Lung (tissue), 12 donors: Measurements from ENCODE around the gene YBX2. TPM values are rescaled to one million over a fixed set of nuclear protein-coding genes. Genes with fewer than 3 reads are reported as not detected.
"Not testable (repeated sequence)": the region's sequence is repeated elsewhere in the genome, so short reads cannot be mapped to it uniquely, and the experiment has no call there.

Experiments
- ATAC-seq: fragments of 200-7000 bp; cut with Tn5 transposase; one replicate; pipeline ENCODE4 v1.9.1; 2020; ENCODE audit warnings: moderate number of reproducible peaks; ENCODE audit not compliant: insufficient read depth, low FRiP score
- DNase-seq, 3 donors: peaks; one replicate each; pipeline ENCODE4 v3.0.0-alpha.2; 2013 to 2017
- H3K27ac ChIP-seq, 2 donors: one replicate each; pipeline ENCODE4 v1.5.1; 2013; ENCODE audit warnings: mild to moderate bottlenecking in 2 of 2, moderate library complexity in 2 of 2, control low read depth in 1 of 2, inconsistent platforms in 1 of 2, low read depth in 1 of 2, low read length in 1 of 2
- H3K27me3 ChIP-seq, 3 donors: one replicate each; pipeline ENCODE4 v1.5.1; 2013; ENCODE audit warnings: low read length in 2 of 3; ENCODE audit not compliant: control insufficient read depth in 3 of 3, insufficient read depth in 3 of 3
- H3K36me3 ChIP-seq, 4 donors: one replicate each; pipeline ENCODE4 v1.5.1; 2013; ENCODE audit warnings: low read length in 4 of 4, mild to moderate bottlenecking in 1 of 4, moderate library complexity in 1 of 4; ENCODE audit not compliant: control insufficient read depth in 4 of 4, insufficient read depth in 4 of 4
- H3K4me1 ChIP-seq, 5 donors: one replicate each; pipeline ENCODE4 v1.5.1; 2013; ENCODE audit warnings: low read length in 5 of 5, mild to moderate bottlenecking in 2 of 5, moderate library complexity in 1 of 5; ENCODE audit not compliant: control insufficient read depth in 5 of 5, insufficient read depth in 5 of 5
- H3K4me3 ChIP-seq: one replicate; pipeline ENCODE4 v1.5.1; 2013; ENCODE audit warnings: mild to moderate bottlenecking, control low read depth, moderate library complexity
- H3K9ac ChIP-seq, 2 donors: one replicate each; pipeline ENCODE4 v1.5.1; 2013; ENCODE audit warnings: low read length in 2 of 2, control low read depth in 1 of 2; ENCODE audit not compliant: insufficient read depth in 1 of 2
- H3K9me3 ChIP-seq, 4 donors: one replicate each; pipeline ENCODE4 v1.5.1; 2013; ENCODE audit warnings: low read length in 3 of 4, mild to moderate bottlenecking in 1 of 4, moderate library complexity in 1 of 4; ENCODE audit not compliant: control insufficient read depth in 4 of 4, insufficient read depth in 3 of 4
- WGBS, 2 donors: extraction: QIAGEN DNeasy Blood & Tissue Kit; methylation state at CpG; one replicate each; pipeline ENCODE4 v1.1.7; 2013; 5-methylcytosine and 5-hydroxymethylcytosine counted together
- polyA plus RNA-seq, 2 donors: library from polyadenylated mRNA; stranded (reverse); fragments of 200-250 nt; gene quantifications; one replicate each; pipeline ENCODE4 v1.2.1, GENCODE V29; 2013
- total RNA-seq, 2 donors: library from RNA; depleted of rRNA in 1 of 2; stranded (reverse); fragments of >200 nt in 1 of 2; gene quantifications; one replicate each; pipeline ENCODE4 v1.2.1, GENCODE V29; 2014 to 2021
- TF ChIP-seq, protein P1 (sequence below): IDR thresholded peaks from 2 replicates; pipeline ENCODE4 v1.5.1; 2012; ENCODE audit warnings: mild to moderate bottlenecking; ENCODE audit errors: control extremely low read depth, extremely low read depth
- donor health status: control.
- donor health status: control.
- donor health status: Bipolar disorder and iron deficiency.
- donor health status: healthy.
- donor health status: DM: yes; HTN: yes; CAD: no.

YBX2 gene
- total and polyA plus RNA-seq, 4 donors, result 0.03 to 0.57 (median 0.40) TPM

DNA sequence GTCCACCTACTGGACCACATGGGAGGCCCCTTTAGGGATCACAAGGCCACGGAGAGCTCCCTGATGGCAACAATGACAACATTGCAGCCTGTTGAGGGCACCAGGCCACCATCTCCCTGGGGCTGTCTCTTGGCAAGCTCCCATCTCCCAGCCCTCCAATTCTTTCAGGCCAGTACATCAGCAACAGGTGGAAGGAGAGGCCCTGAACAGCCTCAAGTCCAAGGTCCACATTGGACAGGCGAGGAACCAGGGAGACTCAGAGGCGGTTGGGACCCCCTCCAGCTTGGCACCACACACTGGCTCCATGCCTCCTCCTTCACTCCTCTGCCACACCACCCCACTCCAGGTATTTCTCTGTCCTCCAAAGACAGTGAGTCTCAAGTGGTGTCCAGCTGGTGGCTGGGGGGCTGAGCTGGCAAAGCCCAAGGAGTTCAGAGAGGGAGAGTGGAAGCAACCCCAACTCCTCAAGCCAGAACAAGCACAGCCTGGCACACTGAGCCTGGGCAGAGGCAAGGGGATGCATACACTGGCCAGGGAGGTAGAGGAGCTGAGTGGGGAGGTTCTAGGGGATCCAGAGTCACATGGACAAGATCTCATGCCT is 40.6 kb upstream of the YBX2 start:
- H3K9me3 ChIP-seq, result no peaks in the 10 kb centered on the region
- DNase-seq (no peak), ATAC-seq (no peak)
- TF ChIP-seq, protein P1, sequence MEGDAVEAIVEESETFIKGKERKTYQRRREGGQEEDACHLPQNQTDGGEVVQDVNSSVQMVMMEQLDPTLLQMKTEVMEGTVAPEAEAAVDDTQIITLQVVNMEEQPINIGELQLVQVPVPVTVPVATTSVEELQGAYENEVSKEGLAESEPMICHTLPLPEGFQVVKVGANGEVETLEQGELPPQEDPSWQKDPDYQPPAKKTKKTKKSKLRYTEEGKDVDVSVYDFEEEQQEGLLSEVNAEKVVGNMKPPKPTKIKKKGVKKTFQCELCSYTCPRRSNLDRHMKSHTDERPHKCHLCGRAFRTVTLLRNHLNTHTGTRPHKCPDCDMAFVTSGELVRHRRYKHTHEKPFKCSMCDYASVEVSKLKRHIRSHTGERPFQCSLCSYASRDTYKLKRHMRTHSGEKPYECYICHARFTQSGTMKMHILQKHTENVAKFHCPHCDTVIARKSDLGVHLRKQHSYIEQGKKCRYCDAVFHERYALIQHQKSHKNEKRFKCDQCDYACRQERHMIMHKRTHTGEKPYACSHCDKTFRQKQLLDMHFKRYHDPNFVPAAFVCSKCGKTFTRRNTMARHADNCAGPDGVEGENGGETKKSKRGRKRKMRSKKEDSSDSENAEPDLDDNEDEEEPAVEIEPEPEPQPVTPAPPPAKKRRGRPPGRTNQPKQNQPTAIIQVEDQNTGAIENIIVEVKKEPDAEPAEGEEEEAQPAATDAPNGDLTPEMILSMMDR, result no peak
- WGBS, 2 donors, result 91 to 92% methylated on average over 3 of the region's 3 CpGs
- H3K27me3 ChIP-seq, result peaks cover 0 to 3% (median 0%) of the 10 kb centered on the region in 3 donors
- H3K4me3 ChIP-seq, result no peak overlapping the region
- no peak overlapping the region for H3K9ac ChIP-seq
- no peak overlapping the region for H3K27ac ChIP-seq
- H3K4me1 ChIP-seq, result peaks cover 0 to 5% (median 3%) of the 10 kb centered on the region in 5 donors
- no peaks in the 10 kb centered on the region for H3K36me3 ChIP-seq

DNA sequence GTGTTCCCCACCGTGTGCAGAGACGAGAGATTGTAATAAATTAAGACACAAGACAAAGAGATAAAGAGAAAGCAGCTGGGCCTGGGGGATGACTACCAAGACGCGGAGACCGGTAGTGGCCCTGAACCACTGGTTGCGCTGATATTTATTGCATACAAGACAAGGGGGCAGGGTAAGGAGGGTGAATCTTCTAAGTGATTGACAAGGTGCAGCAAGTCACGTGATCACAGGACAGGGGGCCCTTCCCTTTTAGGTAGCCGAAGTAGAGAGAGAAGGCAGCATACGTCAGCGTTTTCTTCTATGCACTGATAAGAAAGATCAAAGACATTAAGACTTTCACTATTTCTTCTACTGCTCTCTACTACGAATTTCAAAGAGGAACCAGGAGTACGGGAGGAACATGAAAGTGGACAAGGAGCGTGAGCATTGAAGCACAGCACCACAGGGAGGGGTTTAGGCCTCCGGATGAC is 38.2 kb upstream of the YBX2 start:
- not testable (repeated sequence) for H3K27me3 ChIP-seq, H3K27ac ChIP-seq, ATAC-seq, H3K9ac ChIP-seq, H3K4me3 ChIP-seq, H3K36me3 ChIP-seq, H3K9me3 ChIP-seq, DNase-seq
- peaks cover 0 to 16% (median 4%) of the 10 kb centered on the region in 5 donors for H3K4me1 ChIP-seq
- WGBS, 2 donors, result 39 to 43% methylated on average over 14 of the region's 14 CpGs

DNA sequence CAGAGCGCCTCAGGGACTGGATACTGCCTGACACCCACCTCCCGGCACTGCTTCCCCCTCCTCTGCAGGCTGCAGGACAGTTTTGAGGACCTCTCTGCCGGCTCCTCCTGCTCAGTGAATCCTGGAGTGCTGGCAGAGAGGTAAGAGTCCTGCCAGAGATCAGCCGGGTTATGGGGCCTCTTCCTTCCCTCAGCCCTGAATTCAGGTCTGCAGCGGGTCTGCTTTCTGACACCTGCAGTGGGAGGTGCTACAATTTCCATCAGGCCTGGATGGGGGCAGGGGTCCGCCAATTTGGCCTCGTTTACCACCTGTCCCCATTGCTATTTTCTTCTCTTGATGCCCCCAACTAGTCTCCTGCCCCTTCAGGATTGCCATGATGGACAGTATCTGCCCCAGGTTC is 37.7 kb upstream of the YBX2 start:
- Histone ChIP-seq H3K36me3 (no peaks in the 10 kb centered on the region), H3K27me3 (peaks cover 0 to 2% (median 0%) of the 10 kb centered on the region in 3 donors), H3K4me3 (no peak overlapping the region), H3K4me1 (peaks cover 0 to 18% (median 4%) of the 10 kb centered on the region in 5 donors), H3K9me3 (no peaks in the 10 kb centered on the region), H3K27ac (no peak overlapping the region), H3K9ac (no peak overlapping the region)
- TF ChIP-seq, protein P1, result no peak
- WGBS, 2 donors, result 46 to 53% methylated on average over 7 of the region's 7 CpGs
- ATAC-seq, result no peak
- DNase-seq, result no peak

DNA sequence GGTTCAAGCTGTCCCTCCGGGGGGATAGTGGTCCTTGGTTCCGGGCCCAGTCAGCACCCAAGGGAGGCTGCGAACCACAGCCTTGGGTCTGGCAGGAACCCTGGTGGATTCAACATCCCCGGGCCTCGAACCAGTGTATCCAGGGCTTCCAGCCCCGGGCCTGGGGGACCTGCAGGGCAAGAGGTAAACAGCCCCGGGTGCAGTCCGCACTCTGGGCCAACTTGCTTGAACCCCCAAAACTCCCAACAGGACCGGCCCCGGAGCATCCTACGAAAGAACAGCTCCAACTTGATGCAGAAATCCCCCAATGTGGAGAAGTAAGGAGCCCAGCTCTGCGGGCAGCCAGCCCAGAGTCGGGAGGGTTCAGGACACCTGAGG is 36.2 kb upstream of the YBX2 start:
- ATAC-seq (no peak), DNase-seq (no peak)
- peaks cover 0 to 6% (median 0%) of the 10 kb centered on the region in 4 donors for H3K36me3 ChIP-seq
- no peaks in the 10 kb centered on the region for H3K9me3 ChIP-seq
- TF ChIP-seq, protein P1, result no peak
- peak overlapping the region in 1 of 2 donors; percentile 65 for H3K27ac ChIP-seq
- peaks cover 0 to 18% (median 3%) of the 10 kb centered on the region in 5 donors for H3K4me1 ChIP-seq
- WGBS, 2 donors, result 65 to 72% methylated on average over 12 to 13 of the region's 13 CpGs
- H3K9ac ChIP-seq, result peak overlapping the region in 1 of 2 donors; percentile 28
- no peak overlapping the region for H3K4me3 ChIP-seq
- no peaks in the 10 kb centered on the region for H3K27me3 ChIP-seq
